ENCODE measurements around the gene HEPH.
"Not testable (repeated sequence)": the region's sequence is repeated elsewhere in the genome, so short reads cannot be mapped to it uniquely, and the experiment has no call there.

DNA sequence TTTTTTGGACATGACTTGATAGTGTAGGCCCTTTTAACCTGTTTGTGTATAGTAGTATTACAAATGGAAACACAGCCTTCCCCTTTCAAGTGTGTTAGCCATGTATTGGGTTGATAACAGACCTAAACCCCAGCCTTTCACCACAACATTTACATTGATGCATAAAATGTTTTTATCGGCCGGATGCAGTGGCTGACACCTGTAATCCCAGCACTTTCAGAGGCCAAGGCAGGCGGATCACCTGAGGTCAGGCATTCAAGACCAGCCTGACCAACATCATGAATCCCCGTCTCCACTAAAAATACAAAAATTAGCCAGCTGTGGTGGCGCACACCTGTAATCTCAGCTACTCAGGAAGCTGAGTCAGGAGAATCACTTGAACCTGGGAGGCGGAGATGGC is 45.3 kb upstream of the HEPH start:
- TF ChIP-seq, protein P1, sequence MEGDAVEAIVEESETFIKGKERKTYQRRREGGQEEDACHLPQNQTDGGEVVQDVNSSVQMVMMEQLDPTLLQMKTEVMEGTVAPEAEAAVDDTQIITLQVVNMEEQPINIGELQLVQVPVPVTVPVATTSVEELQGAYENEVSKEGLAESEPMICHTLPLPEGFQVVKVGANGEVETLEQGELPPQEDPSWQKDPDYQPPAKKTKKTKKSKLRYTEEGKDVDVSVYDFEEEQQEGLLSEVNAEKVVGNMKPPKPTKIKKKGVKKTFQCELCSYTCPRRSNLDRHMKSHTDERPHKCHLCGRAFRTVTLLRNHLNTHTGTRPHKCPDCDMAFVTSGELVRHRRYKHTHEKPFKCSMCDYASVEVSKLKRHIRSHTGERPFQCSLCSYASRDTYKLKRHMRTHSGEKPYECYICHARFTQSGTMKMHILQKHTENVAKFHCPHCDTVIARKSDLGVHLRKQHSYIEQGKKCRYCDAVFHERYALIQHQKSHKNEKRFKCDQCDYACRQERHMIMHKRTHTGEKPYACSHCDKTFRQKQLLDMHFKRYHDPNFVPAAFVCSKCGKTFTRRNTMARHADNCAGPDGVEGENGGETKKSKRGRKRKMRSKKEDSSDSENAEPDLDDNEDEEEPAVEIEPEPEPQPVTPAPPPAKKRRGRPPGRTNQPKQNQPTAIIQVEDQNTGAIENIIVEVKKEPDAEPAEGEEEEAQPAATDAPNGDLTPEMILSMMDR (IDR thresholded peaks at IDR 0.05), result not testable (repeated sequence)
- not testable (repeated sequence) for TF ChIP-seq POLR2A, EP300, POLR2AphosphoS5 (IDR thresholded peaks at IDR 0.05)

Data from suprapubic skin (tissue), 4 donors.